Lower leg skin (tissue), 4 donors: ENCODE data around the gene KDM4B. TPM values are rescaled to one million over a fixed set of nuclear protein-coding genes. Genes with fewer than 3 reads are reported as not detected.

ENCODE experiments used
- DNase-seq, 2 donors: peaks; one replicate each; pipeline ENCODE4 v3.0.0-alpha.2; 2019; ENCODE audit warnings: low spot score in 2 of 2
- H3K4me3 ChIP-seq: fragments of 200-600 bp; sonication (generic); 2 replicates; pipeline ENCODE4 v1.5.1; 2017; ENCODE audit warnings: mild to moderate bottlenecking, low read depth; ENCODE audit not compliant: poor library complexity, severe bottlenecking
- POLR2A ChIP-seq, 2 donors: fragments of 450-650 bp; IDR thresholded peaks; one replicate each; pipeline ENCODE4 v1.6.1; 2016 to 2017; ENCODE audit warnings: antibody characterized with exemption in 2 of 2, mild to moderate bottlenecking in 1 of 2, moderate library complexity in 1 of 2
- whole genome bisulfite sequencing, 2 donors: methylation state at CpG; one replicate each; pipeline ENCODE4 v1.1.5; 2018; 5-methylcytosine and 5-hydroxymethylcytosine counted together
- intact Hi-C: fragments of 100-400 bp; cut with DNase I; formaldehyde crosslinking; loops from one replicate; pipeline ENCODE4 v1.15.0; 2023; ENCODE audit warnings: low total_unique reads
- total RNA-seq, 4 donors: library from RNA; depleted of rRNA; stranded (reverse); fragments of >200 nt; gene quantifications; one replicate each; pipeline ENCODE4 v1.1.0, GENCODE V29; 2016
- TF ChIP-seq, protein P1 (sequence below), 3 donors: fragments of 450-650 bp; IDR thresholded peaks; one replicate each; pipeline ENCODE4 v1.5.1; 2016; ENCODE audit warnings: antibody characterized with exemption in 3 of 3, mild to moderate bottlenecking in 3 of 3, moderate library complexity in 2 of 3

Gene KDM4B
- total RNA-seq, 4 donors from 2014 or later, result 40.1 to 71.4 (median 51.3) TPM

DNA sequence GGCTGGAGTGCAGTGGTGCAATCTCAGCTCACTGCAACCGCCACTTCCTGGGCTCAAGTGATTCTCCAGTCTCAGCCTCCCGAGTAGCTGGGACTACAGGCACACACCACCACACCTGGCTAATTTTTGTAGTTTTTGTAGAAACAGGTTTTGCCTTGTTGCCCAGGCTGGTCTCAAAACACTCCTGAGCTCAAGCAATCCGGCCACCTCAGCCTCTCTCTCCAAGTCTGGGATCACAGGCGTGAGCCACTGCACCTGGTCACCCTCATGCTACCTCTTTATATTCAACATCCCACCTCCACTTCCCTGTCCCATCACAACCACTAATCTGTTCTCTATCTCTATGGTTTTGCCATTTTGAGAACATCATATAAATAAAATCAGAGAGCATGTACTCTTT lies 216.0 kb downstream of the KDM4B start:
- DNase-seq, result no peak
- WGBS, 2 donors, result 92 to 94% methylated on average over 4 of the region's 4 CpGs
- intact Hi-C loops, result no loop called here
- no peak overlapping the region for H3K4me3 ChIP-seq
- TF ChIP-seq, protein P1, sequence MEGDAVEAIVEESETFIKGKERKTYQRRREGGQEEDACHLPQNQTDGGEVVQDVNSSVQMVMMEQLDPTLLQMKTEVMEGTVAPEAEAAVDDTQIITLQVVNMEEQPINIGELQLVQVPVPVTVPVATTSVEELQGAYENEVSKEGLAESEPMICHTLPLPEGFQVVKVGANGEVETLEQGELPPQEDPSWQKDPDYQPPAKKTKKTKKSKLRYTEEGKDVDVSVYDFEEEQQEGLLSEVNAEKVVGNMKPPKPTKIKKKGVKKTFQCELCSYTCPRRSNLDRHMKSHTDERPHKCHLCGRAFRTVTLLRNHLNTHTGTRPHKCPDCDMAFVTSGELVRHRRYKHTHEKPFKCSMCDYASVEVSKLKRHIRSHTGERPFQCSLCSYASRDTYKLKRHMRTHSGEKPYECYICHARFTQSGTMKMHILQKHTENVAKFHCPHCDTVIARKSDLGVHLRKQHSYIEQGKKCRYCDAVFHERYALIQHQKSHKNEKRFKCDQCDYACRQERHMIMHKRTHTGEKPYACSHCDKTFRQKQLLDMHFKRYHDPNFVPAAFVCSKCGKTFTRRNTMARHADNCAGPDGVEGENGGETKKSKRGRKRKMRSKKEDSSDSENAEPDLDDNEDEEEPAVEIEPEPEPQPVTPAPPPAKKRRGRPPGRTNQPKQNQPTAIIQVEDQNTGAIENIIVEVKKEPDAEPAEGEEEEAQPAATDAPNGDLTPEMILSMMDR (IDR thresholded peaks at IDR 0.05), result no peak
- no peak for TF ChIP-seq POLR2A (IDR thresholded peaks at IDR 0.05)

DNA sequence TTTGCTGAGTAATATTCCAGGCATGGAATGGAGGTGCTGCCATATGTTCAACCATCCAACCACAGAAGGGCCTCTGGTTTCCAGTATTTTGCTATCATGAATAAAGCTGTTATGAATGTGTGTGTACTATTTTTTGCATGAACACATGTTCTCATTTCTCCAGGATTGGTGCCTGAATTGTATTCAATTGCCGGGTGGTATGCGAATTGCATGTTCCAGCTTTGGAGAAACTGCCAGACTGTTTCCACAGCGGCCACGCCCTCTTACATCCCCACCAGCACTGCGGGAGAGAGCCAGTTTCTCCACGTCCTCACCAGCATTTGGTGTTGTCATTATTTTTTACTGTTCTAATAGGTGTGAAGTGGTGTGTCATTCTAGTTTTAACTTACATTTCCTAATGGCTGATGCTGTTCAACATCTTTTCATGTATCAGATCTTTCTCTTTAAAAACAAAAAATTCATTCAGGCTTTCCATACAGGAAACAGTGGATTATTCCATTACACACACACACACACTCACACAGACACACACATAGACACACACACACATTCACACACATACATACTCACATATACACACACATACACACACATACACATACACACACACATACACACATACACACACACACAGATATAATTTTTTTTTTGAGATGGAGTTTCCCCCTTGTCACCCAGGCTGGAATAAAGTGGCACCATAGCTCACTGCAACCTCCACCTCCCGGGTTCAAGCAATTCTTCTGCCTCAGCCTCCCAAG lies 217.6 kb downstream of the KDM4B start:
- no peak for TF ChIP-seq POLR2A (IDR thresholded peaks at IDR 0.05)
- TF ChIP-seq, protein P1 (IDR thresholded peaks at IDR 0.05), result no peak
- intact Hi-C loops, result no loop called here
- WGBS, 2 donors, result 26 to 42% methylated on average over 7 of the region's 7 CpGs
- H3K4me3 ChIP-seq, result no peak overlapping the region
- peak in 1 of 2 donors; percentile 42 for DNase-seq

DNA sequence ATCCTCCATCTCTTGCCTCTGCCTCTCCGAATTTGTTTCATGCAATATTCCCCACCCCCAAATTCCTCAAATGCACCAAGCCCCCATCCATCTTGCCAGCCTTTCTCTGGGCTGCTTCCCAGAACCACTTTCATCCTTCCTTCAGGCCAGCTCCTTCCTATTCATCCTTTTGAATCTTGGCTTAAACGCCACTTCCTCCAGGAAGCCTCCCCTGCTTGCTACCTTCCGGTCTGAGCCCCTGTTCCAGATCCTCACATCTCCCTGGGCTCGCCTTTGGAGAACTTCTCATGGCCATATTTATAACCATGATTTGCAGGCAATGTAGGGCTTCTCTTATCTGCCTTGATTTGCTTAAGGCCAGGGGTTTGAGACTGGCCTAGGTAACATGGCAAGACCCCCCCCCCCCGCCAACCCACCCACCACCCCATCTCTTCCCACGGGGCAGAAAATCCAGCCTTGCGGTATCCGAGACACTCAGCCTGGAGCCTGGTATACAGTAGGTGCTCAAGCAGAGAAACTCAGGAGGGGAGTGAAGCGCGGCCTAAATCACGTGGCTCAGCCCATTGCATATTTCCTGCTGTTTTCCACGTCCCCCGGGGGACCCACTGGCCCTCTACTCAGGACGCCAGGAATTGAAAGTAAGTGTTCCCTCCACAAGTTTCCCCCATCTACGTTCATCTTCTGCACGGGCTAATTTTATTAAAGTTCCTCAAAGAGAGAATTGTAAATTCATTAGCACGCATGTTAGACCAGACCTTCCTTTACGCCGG lies 219.8 kb downstream of the KDM4B start:
- TF ChIP-seq POLR2A (IDR thresholded peaks at IDR 0.05), result no peak
- TF ChIP-seq, protein P1 (IDR thresholded peaks at IDR 0.05), result no peak
- no peak overlapping the region for H3K4me3 ChIP-seq
- no peak for DNase-seq
- intact Hi-C loops, result no loop called here
- whole genome bisulfite sequencing, 2 donors, result 53 to 57% methylated on average over 19 of the region's 19 CpGs

DNA sequence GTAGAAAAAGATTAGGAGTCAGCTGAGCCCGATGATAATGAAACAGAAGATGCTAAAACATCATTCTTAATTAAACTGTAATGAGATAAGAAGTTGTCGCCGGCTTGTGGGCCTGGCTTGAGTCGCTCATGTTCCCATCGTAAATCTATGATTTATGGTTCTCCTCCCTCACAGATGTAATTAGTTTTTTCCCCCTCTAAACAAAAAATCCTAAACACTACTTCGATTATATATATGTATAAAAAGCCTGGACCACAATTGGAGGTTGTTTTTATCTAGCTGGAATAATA lies 220.3 kb downstream of the KDM4B start:
- 20 to 31% methylated on average over 6 of the region's 6 CpGs for WGBS, 2 donors
- TF ChIP-seq POLR2A (IDR thresholded peaks at IDR 0.05), result no peak
- TF ChIP-seq, protein P1 (IDR thresholded peaks at IDR 0.05), result no peak
- DNase-seq, result no peak
- no peak overlapping the region for H3K4me3 ChIP-seq
- intact Hi-C loops, result no loop called here

DNA sequence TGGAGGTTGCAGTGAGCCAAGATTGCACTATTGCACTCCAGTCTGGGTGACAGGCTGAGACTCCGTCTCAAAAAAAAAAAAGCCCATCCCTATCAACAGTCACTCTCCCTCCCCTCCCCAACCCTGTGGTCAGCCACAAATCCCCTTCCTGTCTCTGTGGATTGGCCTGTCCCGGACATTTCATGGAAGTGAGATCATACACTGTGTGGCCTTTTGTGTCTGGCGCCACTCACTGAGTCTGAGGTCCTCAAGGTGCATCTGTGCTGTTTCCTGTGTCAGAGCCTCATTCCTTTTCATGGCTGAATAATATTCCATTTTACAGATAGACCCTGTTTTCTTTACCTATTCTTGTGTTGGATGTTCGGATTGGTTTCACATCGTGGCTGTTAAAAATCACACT lies 222.2 kb downstream of the KDM4B start:
- WGBS, 2 donors, result 86 to 87% methylated on average over 5 of the region's 5 CpGs
- TF ChIP-seq, protein P1 (IDR thresholded peaks at IDR 0.05), result no peak
- TF ChIP-seq POLR2A (IDR thresholded peaks at IDR 0.05), result no peak
- intact Hi-C loops, result no loop called here
- no peak for DNase-seq
- H3K4me3 ChIP-seq, result no peak overlapping the region
